Endothelial cell of umbilical vein (primary cell): ENCODE measurements around the gene CIAO1. TPM values are rescaled to one million over a fixed set of nuclear protein-coding genes. Genes with fewer than 3 reads are reported as not detected.

Source experiments
- BruUV-seq: library from RNA; stranded (reverse); fragments of 400-500 nt; replicated peaks from 2 replicates; lab custom pipeline; 2021; lab: Mats Ljungman, UMichigan
- CTCF ChIA-PET: fragments of 300-600, 350-600 bp; sonication (Branson Sonifier 250); formaldehyde crosslinking; loops from one replicate; lab custom pipeline; 2021; ENCODE audit warnings: antibody characterized with exemption, inconsistent platforms; lab: Charles Lee
- POLR2A ChIA-PET: fragments of 300-600, 350-600 bp; sonication (Branson Sonifier 250); formaldehyde crosslinking; loops from one replicate; lab custom pipeline; 2021; ENCODE audit warnings: antibody characterized with exemption, inconsistent platforms; lab: Charles Lee
- DNase-seq: peaks from one replicate; pipeline ENCODE4 v3.0.0-alpha.2; 2011; ENCODE audit warnings: low read depth, low spot score
- FAIRE-seq: peaks from 2 replicates; lab custom pipeline; 2011; peaks lifted over from hg19 to GRCh38; lab: Jason Lieb, UNC
- H2AFZ ChIP-seq: 2 replicates; pipeline ENCODE4 v1.6.0; 2012; ENCODE audit warnings: low read depth, low read length, control low read depth, inconsistent platforms
- H3K27ac ChIP-seq: 2 replicates; pipeline ENCODE4 v1.5.1; 2011; ENCODE audit warnings: low read depth, mild to moderate bottlenecking, control low read depth, low read length, moderate library complexity; ENCODE audit not compliant: insufficient read depth
- H3K27me3 ChIP-seq, 2 experiments: 2 replicates each; pipeline versions ENCODE4 v1.6.0 to v1.6.1; 2011; ENCODE audit warnings: low read length in 2 of 2, mixed read lengths in 1 of 2; ENCODE audit not compliant: control insufficient read depth in 2 of 2, insufficient read depth in 2 of 2
- H3K36me3 ChIP-seq, 2 experiments: 2 replicates in 1 of 2; 3 replicates in 1 of 2; pipeline ENCODE4 v1.5.1; 2011; ENCODE audit warnings: low read length in 2 of 2, mild to moderate bottlenecking in 1 of 2, moderate library complexity in 1 of 2; ENCODE audit not compliant: control insufficient read depth in 2 of 2, insufficient read depth in 2 of 2; ENCODE audit errors: extremely low read depth in 1 of 2
- H3K4me1 ChIP-seq: 3 replicates; pipeline ENCODE4 v1.5.1; 2011; ENCODE audit warnings: mild to moderate bottlenecking, low read length; ENCODE audit not compliant: control insufficient read depth, insufficient read depth; ENCODE audit errors: extremely low read depth
- H3K4me2 ChIP-seq: 2 replicates; pipeline ENCODE4 v1.6.1; 2011; ENCODE audit warnings: low read length, control low read depth, mixed read lengths; ENCODE audit not compliant: insufficient read depth
- H3K4me3 ChIP-seq, 3 experiments: fragments of 200-600 bp in 1 of 3; sonication (generic), shearing (Covaris generic) in 1 of 3; replicated peaks in 1 of 3; 2 replicates each; pipeline ENCODE4 v1.5.1; 2011 to 2016; ENCODE audit warnings: control low read depth in 3 of 3, low read length in 3 of 3, mild to moderate bottlenecking in 2 of 3, inconsistent platforms in 1 of 3, low read depth in 1 of 3, moderate library complexity in 1 of 3; ENCODE audit not compliant: insufficient read depth in 1 of 3
- H3K79me2 ChIP-seq: 2 replicates; pipeline ENCODE4 v1.6.0; 2012; ENCODE audit warnings: low read length, inconsistent platforms; ENCODE audit not compliant: control insufficient read depth, insufficient read depth
- H3K9ac ChIP-seq: replicated peaks from 2 replicates; pipeline ENCODE3; 2011; ENCODE audit warnings: low read length, control low read depth; ENCODE audit not compliant: insufficient read depth; ENCODE audit errors: extremely low read depth
- H3K9me1 ChIP-seq: replicated peaks from 3 replicates; pipeline ENCODE4 v1.6.0; 2011; ENCODE audit warnings: mild to moderate bottlenecking, low read length; ENCODE audit not compliant: control insufficient read depth, insufficient read depth; ENCODE audit errors: extremely low read depth
- H3K9me3 ChIP-seq: replicated peaks from 2 replicates; pipeline ENCODE4 v1.5.1; 2012; ENCODE audit warnings: low read length, inconsistent platforms; ENCODE audit not compliant: control insufficient read depth, insufficient read depth
- H4K20me1 ChIP-seq: replicated peaks from 2 replicates; pipeline ENCODE3; 2011; ENCODE audit warnings: mild to moderate bottlenecking, low read length; ENCODE audit not compliant: control insufficient read depth, insufficient read depth; ENCODE audit errors: extremely low read depth
- EZH2 ChIP-seq: IDR thresholded peaks from 2 replicates; pipeline ENCODE4 v1.6.1; 2012; ENCODE audit warnings: borderline replicate concordance, low read depth, mild to moderate bottlenecking, moderate library complexity, low read length, inconsistent platforms; ENCODE audit not compliant: severe bottlenecking
- FOS ChIP-seq: IDR thresholded peaks from 2 replicates; pipeline ENCODE4 v1.6.1; 2011; ENCODE audit warnings: mild to moderate bottlenecking, low read length, moderate library complexity, borderline replicate concordance; ENCODE audit not compliant: insufficient read depth
- GATA2 ChIP-seq: IDR thresholded peaks from 2 replicates; pipeline ENCODE4 v1.7.0; 2011; ENCODE audit warnings: low read depth, mild to moderate bottlenecking, moderate library complexity, mixed read lengths, low read length; ENCODE audit not compliant: insufficient read length, insufficient read depth
- JUN ChIP-seq: IDR thresholded peaks from 2 replicates; pipeline ENCODE4 v1.6.1; 2011; ENCODE audit warnings: borderline replicate concordance, low read depth; ENCODE audit not compliant: insufficient read length, insufficient read depth
- MYC ChIP-seq: IDR thresholded peaks from one replicate; pipeline ENCODE4 v1.6.1; 2011; ENCODE audit warnings: mild to moderate bottlenecking, low read depth, low read length
- POLR2A ChIP-seq: IDR thresholded peaks from 2 replicates; pipeline ENCODE4 v1.6.1; 2012; ENCODE audit warnings: low read depth, mild to moderate bottlenecking, control low read depth, low read length
- POLR2AphosphoS5 ChIP-seq: IDR thresholded peaks from 2 replicates; pipeline ENCODE4 v1.6.1; 2012; ENCODE audit warnings: low read depth, mild to moderate bottlenecking, control low read depth, low read length, moderate library complexity; ENCODE audit not compliant: insufficient read depth
- dilution Hi-C: fragments of 300-500 bp; cut with MboI; formaldehyde crosslinking; loops from one replicate; pipeline ENCODE4 v1.15.0; 2019; ENCODE audit warnings: low sequenced_read_pairs; ENCODE audit not compliant: extremely low pct_ligation_motif_present
- intact Hi-C: fragments of 100-400 bp; cut with micrococcal nuclease; formaldehyde crosslinking; loops from one replicate; pipeline ENCODE4 v1.10.0; 2022
- polyA plus RNA-seq, 4 experiments: library from polyadenylated mRNA; depleted of rRNA in 3 of 4; stranded (reverse) in 3 of 4; unstranded in 1 of 4; fragments of >200 nt; gene quantifications; 2 replicates each; pipeline versions ENCODE4 v1.2.1 to v1.2.3, GENCODE V29; 2011 to 2012; ENCODE audit warnings: missing spikeins in 1 of 4
- total RNA-seq: library from RNA; stranded (reverse); gene quantifications from 2 replicates; pipeline ENCODE4 v1.2.3, GENCODE V29; 2021
- TF ChIP-seq, protein P1 (sequence below): IDR thresholded peaks from 2 replicates; pipeline ENCODE4 v1.6.1; 2011; ENCODE audit not compliant: insufficient read depth, insufficient read length
- TF ChIP-seq, protein P2 (sequence below), 2 donors: IDR thresholded peaks; 1 replicate in 1 of 2; 2 replicates in 1 of 2; pipeline ENCODE4 v1.5.1; 2011; ENCODE audit warnings: low read length in 2 of 2, mild to moderate bottlenecking in 2 of 2, moderate library complexity in 2 of 2, control low read depth in 1 of 2, inconsistent platforms in 1 of 2, low read depth in 1 of 2; ENCODE audit not compliant: insufficient read depth in 1 of 2; ENCODE audit errors: extremely low read depth in 1 of 2

Gene CIAO1
- total and polyA plus RNA-seq, 2 donors (not counting 3 experiments of a cell fraction or from before 2014, with no cell fraction given), result 70.7 to 119 TPM

DNA sequence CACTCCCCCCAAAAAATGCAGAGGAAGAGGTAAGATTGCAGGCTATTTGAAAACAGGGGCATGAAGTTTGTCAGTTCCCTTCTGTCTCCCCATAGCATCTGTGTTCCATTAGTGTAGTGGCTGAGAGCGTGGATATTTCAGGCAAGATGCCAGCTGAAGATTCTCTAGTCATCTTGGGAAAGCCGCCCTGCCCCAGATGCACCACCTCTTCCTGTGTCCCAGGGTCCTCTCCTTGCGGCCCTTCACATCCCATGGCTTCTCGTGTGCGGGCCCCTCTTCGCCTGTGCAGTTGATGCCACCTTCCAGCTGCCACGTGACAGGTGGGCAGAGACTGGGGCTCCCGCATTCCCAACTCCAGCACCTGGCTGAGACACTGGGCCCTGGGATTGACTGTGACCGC lies 16.4 kb upstream of the CIAO1 start:
- CTCF ChIA-PET, result interaction anchor here (3.2 kb wide), 1 partner anchor 11 kb away, joined by 16 read pairs; no protein-coding TSS in a partner anchor
- no peaks in the 10 kb centered on the region for H3K9me1 ChIP-seq
- no TSS peak for BruUV-seq

More for the DNA sequence above, 16.4 kb upstream of the CIAO1 start:
- Histone ChIP-seq H2AFZ (no peak overlapping the region), H3K36me3 (peaks cover 5 to 14% of the 10 kb centered on the region in 2 experiments), H3K9me3 (no peaks in the 10 kb centered on the region), H3K4me3 (no peak overlapping the region), H3K27me3 (no peaks in the 10 kb centered on the region), H3K4me2 (no peak overlapping the region), H4K20me1 (no peaks in the 10 kb centered on the region), H3K79me2 (no peaks in the 10 kb centered on the region), H3K4me1 (peaks cover 45% of the 10 kb centered on the region), H3K27ac (no peak overlapping the region), H3K9ac (no peak overlapping the region)
- DNase-seq (no peak), FAIRE-seq (no peak)
- dilution Hi-C loops (no loop called here), intact Hi-C loops (loop anchor here (2.0 kb wide), 1 partner anchor 41 kb away; the partner anchor contains the start of gene STARD7)
- TF ChIP-seq MYC, result no peak
- TF ChIP-seq, protein P1, sequence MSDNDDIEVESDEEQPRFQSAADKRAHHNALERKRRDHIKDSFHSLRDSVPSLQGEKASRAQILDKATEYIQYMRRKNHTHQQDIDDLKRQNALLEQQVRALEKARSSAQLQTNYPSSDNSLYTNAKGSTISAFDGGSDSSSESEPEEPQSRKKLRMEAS, result no peak
- TF ChIP-seq POLR2AphosphoS5, result no peak
- no peak for TF ChIP-seq GATA2
- no peak for TF ChIP-seq FOS
- TF ChIP-seq EZH2, result no peak
- TF ChIP-seq, protein P2, sequence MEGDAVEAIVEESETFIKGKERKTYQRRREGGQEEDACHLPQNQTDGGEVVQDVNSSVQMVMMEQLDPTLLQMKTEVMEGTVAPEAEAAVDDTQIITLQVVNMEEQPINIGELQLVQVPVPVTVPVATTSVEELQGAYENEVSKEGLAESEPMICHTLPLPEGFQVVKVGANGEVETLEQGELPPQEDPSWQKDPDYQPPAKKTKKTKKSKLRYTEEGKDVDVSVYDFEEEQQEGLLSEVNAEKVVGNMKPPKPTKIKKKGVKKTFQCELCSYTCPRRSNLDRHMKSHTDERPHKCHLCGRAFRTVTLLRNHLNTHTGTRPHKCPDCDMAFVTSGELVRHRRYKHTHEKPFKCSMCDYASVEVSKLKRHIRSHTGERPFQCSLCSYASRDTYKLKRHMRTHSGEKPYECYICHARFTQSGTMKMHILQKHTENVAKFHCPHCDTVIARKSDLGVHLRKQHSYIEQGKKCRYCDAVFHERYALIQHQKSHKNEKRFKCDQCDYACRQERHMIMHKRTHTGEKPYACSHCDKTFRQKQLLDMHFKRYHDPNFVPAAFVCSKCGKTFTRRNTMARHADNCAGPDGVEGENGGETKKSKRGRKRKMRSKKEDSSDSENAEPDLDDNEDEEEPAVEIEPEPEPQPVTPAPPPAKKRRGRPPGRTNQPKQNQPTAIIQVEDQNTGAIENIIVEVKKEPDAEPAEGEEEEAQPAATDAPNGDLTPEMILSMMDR (IDR thresholded peaks at IDR 0.05; ENCODE audit: extremely low read depth in 1 of 2, insufficient read depth in 1 of 2, low read depth in 1 of 2, low read length in 2 of 2), result no peak
- no peak for TF ChIP-seq JUN
- TF ChIP-seq POLR2A, result no peak
- POLR2A ChIA-PET, result no interaction called here
